ENCODE results near the gene PRKX.
"Not testable (repeated sequence)": the region's sequence is repeated elsewhere in the genome, so short reads cannot be mapped to it uniquely, and the experiment has no call there.

The PRKX gene

DNA sequence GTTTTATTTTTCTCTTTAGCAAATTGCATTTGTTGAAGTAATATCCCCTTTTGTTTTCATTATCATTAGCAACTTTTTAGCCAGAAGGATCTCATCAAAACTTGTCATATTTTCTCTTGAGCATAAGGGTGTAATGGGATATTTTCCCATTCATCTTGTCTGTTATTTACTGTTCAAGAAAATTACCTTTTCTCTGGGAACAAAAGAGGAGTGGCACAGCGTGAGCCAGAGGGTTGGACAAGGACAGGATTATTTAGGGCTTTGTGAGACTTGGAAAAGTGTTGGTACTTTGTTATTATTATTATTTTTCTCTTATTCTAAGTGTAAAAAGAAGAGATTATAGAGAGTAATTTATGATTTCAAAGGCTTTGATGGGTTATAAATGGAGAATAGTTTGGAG is 135.9 kb downstream of the PRKX start:
- no peak for DNase-seq

DNA sequence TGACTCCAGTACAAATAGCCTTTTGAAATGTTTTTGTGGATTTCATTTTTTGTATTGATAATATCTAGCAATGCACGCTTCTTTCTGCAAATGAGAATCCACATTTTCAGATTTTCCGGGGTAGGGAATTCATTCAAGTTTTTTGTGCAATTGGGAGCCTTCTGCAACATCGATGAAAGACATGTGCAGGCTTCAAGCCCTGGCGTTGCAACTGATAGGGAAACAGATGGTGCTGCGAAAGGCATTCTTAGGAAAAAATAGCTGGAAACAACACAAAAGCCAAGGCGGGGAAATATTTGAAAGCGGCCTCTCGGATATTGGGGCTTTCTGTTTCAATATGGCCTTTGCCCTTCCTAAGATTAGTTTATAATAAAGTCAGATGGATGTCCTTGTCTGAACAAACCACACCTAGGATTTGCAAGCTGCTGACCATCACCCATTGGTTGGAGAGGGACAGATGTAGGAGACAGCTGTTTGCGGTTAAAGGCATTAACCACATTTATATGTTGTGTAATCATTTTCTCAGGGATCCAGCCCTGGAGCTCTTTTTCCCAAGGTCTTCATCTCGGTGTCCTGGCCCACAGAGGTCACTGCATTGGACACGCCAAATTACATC is 136.5 kb downstream of the PRKX start:
- DNase-seq, result no peak

DNA sequence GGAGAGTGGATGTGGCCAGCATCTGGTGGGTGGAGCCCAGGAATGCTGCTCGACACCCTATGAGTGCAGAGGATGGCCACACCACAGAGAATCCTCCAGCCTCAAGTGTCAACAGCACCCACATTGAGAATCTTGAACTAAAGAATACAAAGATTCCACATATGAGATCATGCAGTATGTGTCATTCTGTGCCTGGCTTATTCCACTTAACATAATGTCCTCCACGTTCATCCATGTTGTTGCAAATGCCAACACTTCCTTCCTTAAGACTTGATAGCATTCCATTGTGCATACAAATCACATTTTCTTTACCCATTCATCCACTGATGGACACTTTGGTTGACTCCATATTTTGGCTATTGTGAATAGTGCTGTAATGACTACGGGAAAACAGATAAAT is 145.8 kb downstream of the PRKX start:
- no peak for DNase-seq

DNA sequence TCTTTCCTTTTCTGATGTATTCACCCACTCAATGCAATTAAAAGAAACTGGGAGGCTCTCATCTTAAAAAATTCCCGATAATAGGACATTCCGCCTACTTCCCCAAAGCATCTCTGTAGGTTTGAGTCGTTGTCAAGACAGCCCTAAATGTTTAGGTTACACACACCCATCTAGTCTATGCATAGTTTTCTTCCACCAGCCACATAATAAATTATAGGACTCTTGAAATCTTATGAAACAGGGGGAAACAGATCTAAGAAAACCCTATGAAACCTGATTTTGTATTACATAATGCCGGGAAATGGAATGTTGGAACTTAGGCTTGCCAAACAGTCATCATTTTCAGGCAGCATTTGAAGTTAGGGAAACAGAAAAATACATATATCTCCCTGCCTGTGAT is 150.0 kb downstream of the PRKX start:
- DNase-seq, result no peak

DNA sequence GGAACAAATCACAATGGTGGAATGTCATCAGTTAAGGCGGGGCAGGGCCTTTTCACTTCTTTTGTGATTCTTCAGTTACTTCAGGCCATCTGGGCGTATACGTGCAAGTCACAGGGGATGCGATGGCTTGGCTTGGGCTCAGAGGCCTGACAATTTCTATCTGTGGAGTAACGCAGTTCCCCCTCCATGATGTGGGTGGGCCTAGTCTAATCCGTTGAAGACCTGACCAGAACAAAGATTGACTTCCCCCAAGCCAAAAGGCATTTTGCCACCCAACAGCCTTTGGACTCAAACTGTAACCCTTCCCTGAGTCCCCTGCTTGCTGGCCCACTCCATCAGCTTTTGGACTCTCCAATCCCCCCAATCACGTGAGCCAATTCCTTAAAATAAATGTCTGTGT is 153.4 kb downstream of the PRKX start:
- DNase-seq, result not testable (repeated sequence)

All from hypothalamus (tissue), 51 donors.